HL-60/S4 treated with retinoic acid at 250 ng/mL for 4 days and 3 days (cell line): ENCODE measurements around the gene NFE2L1.

Experiments
- in situ Hi-C: fragments of 300-500 bp; cut with MboI; formaldehyde crosslinking; loops from 2 replicates; pipeline ENCODE4 v1.7.0; 2022; ENCODE audit warnings: low sequenced_read_pairs

Gene NFE2L1

GRCh38 chr17:48022901-48023300 is 25.3 kb upstream of the NFE2L1 start:
- in situ Hi-C loops, result no loop called here

GRCh38 chr17:48023400-48024148 is 24.6 kb upstream of the NFE2L1 start:
- in situ Hi-C loops, result no loop called here

GRCh38 chr17:48024149-48025039 is 23.8 kb upstream of the NFE2L1 start:
- in situ Hi-C loops, result no loop called here

GRCh38 chr17:48025040-48025903 is 22.9 kb upstream of the NFE2L1 start:
- in situ Hi-C loops, result no loop called here

GRCh38 chr17:48025904-48026501 is 22.2 kb upstream of the NFE2L1 start:
- in situ Hi-C loops, result no loop called here

GRCh38 chr17:48026502-48027321 is 21.4 kb upstream of the NFE2L1 start:
- in situ Hi-C loops, result no loop called here

- in situ Hi-C loops, result no loop called here
Observed at GRCh38 chr17:48027322-48027981, 20.7 kb upstream of the NFE2L1 start.

- in situ Hi-C loops, result no loop called here
Observed at GRCh38 chr17:48028736-48029135, 19.4 kb upstream of the NFE2L1 start.

GRCh38 chr17:48030531-48030930 is 17.6 kb upstream of the NFE2L1 start:
- in situ Hi-C loops, result loop anchor here (10.0 kb wide), 1 partner anchor 104 kb away; no protein-coding TSS in a partner anchor

- in situ Hi-C loops, result loop anchor here (10.0 kb wide), 1 partner anchor 103 kb away; no protein-coding TSS in a partner anchor
Observed at GRCh38 chr17:48031966-48032365, 16.2 kb upstream of the NFE2L1 start.

- in situ Hi-C loops, result loop anchor here (10.0 kb wide), 1 partner anchor 100 kb away; no protein-coding TSS in a partner anchor
Observed at GRCh38 chr17:48034734-48035133, 13.4 kb upstream of the NFE2L1 start.

GRCh38 chr17:48036693-48037035 is 11.5 kb upstream of the NFE2L1 start:
- in situ Hi-C loops, result loop anchor here (10.0 kb wide), 1 partner anchor 98 kb away; no protein-coding TSS in a partner anchor

GRCh38 chr17:48037036-48037837 is 10.9 kb upstream of the NFE2L1 start, which contains the start of gene COPZ2:
Gene COPZ2, minus strand, starts transcription at chr17:48037797. Its CDS starts 20 bp downstream, at chr17:48037777.
- in situ Hi-C loops, result loop anchor here (10.0 kb wide), 1 partner anchor 98 kb away; no protein-coding TSS in a partner anchor

GRCh38 chr17:48037838-48038323 is 10.3 kb upstream of the NFE2L1 start:
- in situ Hi-C loops, result loop anchor here (10.0 kb wide), 1 partner anchor 97 kb away; no protein-coding TSS in a partner anchor

GRCh38 chr17:48038687-48039086 is 9.5 kb upstream of the NFE2L1 start:
- in situ Hi-C loops, result loop anchor here (10.0 kb wide), 1 partner anchor 96 kb away; no protein-coding TSS in a partner anchor

GRCh38 chr17:48043176-48043575 is 5.0 kb upstream of the NFE2L1 start:
- in situ Hi-C loops, result no loop called here

GRCh38 chr17:48044851-48045250 is 3.3 kb upstream of the NFE2L1 start:
- in situ Hi-C loops, result no loop called here
